B cell (primary cell): ENCODE data around the gene TNFAIP8L2. TPM values are rescaled to one million over a fixed set of nuclear protein-coding genes. Genes with fewer than 3 reads are reported as not detected.

Source experiments
- ATAC-seq: fragments of 200-7000 bp; cut with Tn5 transposase; one replicate; pipeline ENCODE4 v1.10.0; 2021; ENCODE audit warnings: low read depth, mild to moderate bottlenecking, moderate number of reproducible peaks, moderate library complexity
- CTCF ChIA-PET: fragments of 350-600 bp; sonication (Branson Sonifier 250); formaldehyde crosslinking; loops from one replicate; lab custom pipeline; 2021; ENCODE audit warnings: antibody characterized with exemption, inconsistent platforms; lab: Charles Lee
- POLR2A ChIA-PET: fragments of 350-600 bp; sonication (Branson Sonifier 250); formaldehyde crosslinking; loops from one replicate; lab custom pipeline; 2021; ENCODE audit warnings: antibody characterized with exemption; lab: Charles Lee
- DNase-seq: peaks from one replicate; pipeline ENCODE4 v3.0.0; 2013
- H2AFZ ChIP-seq: 2 replicates; pipeline ENCODE4 v1.6.1; 2012; ENCODE audit warnings: mild to moderate bottlenecking, low read depth, low read length; ENCODE audit not compliant: insufficient read depth, poor library complexity, severe bottlenecking
- H3K27ac ChIP-seq, 2 donors: 1 replicate in 1 of 2; 2 replicates in 1 of 2; pipeline ENCODE4 v1.5.1; 2012 to 2013; ENCODE audit warnings: low read length in 2 of 2, mild to moderate bottlenecking in 2 of 2, moderate library complexity in 1 of 2
- H3K27me3 ChIP-seq, 4 experiments: fragments of 200-600 bp in 1 of 4; sonication (generic) in 1 of 4; replicated peaks in 1 of 4; 1 replicate in 2 of 4; 2 replicates in 2 of 4; pipeline versions ENCODE4 v1.6.1 to v1.7.0; 2013 to 2016; ENCODE audit warnings: low read length in 3 of 4, mild to moderate bottlenecking in 2 of 4, mixed read lengths in 1 of 4, moderate library complexity in 1 of 4; ENCODE audit not compliant: insufficient read depth in 4 of 4, control insufficient read depth in 3 of 4; ENCODE audit errors: control extremely low read depth in 1 of 4
- H3K36me3 ChIP-seq, 2 experiments: replicated peaks in 1 of 2; 1 replicate in 1 of 2; 2 replicates in 1 of 2; pipeline versions ENCODE4 v1.6.1 to v1.7.1; 2013; ENCODE audit warnings: low read length in 1 of 2; ENCODE audit not compliant: insufficient read depth in 2 of 2, control insufficient read depth in 1 of 2; ENCODE audit errors: control extremely low read depth in 1 of 2, extremely low read depth in 1 of 2
- H3K4me1 ChIP-seq, 2 donors: fragments of 200-600 bp in 1 of 2; sonication (generic) in 1 of 2; 1 replicate in 1 of 2; 2 replicates in 1 of 2; pipeline versions ENCODE4 v1.5.1 to v1.6.1; 2013 to 2017; ENCODE audit warnings: low read length in 2 of 2; ENCODE audit not compliant: control insufficient read depth in 2 of 2, insufficient read depth in 2 of 2
- H3K4me2 ChIP-seq: replicated peaks from 2 replicates; pipeline ENCODE3; 2012; ENCODE audit warnings: mild to moderate bottlenecking, low read depth, low read length; ENCODE audit not compliant: poor library complexity, severe bottlenecking
- H3K4me3 ChIP-seq, 5 experiments: fragments of 200-600 bp in 1 of 5; sonication (generic) in 1 of 5; 1 replicate in 3 of 5; 2 replicates in 2 of 5; pipeline versions ENCODE4 v1.5.1 to v1.7.0; 2011 to 2016; ENCODE audit warnings: low read length in 4 of 5, mild to moderate bottlenecking in 4 of 5, low read depth in 2 of 5, control low read depth in 1 of 5, moderate library complexity in 1 of 5; ENCODE audit not compliant: insufficient read depth in 1 of 5; ENCODE audit errors: control extremely low read depth in 1 of 5, extremely low read depth in 1 of 5
- H3K79me2 ChIP-seq: fragments of 200-600 bp; sonication (generic); one replicate; pipeline ENCODE4 v1.6.0; 2016; ENCODE audit warnings: low read length; ENCODE audit not compliant: control insufficient read depth, insufficient read depth
- H3K9ac ChIP-seq: fragments of 200-600 bp; sonication (generic); 2 replicates; pipeline ENCODE4 v1.6.1; 2017; ENCODE audit warnings: mild to moderate bottlenecking, low read length, moderate library complexity
- H3K9me3 ChIP-seq, 3 donors: one replicate each; pipeline versions ENCODE4 v1.6.1 to v1.7.1; 2013; ENCODE audit warnings: low read length in 2 of 3; ENCODE audit not compliant: control insufficient read depth in 2 of 3, insufficient read depth in 1 of 3; ENCODE audit errors: control extremely low read depth in 1 of 3
- H4K20me1 ChIP-seq: 2 replicates; pipeline ENCODE4 v1.6.0; 2012; ENCODE audit warnings: mild to moderate bottlenecking, low read length; ENCODE audit not compliant: insufficient read depth, control insufficient read depth, poor library complexity, severe bottlenecking
- H3K27ac Mint-ChIP-seq: one replicate; pipeline ENCODE4 v1.8.0; 2021; ENCODE audit warnings: mixed read lengths
- H3K27me3 Mint-ChIP-seq: one replicate; pipeline ENCODE4 v1.8.0; 2021; ENCODE audit warnings: mixed read lengths
- H3K4me1 Mint-ChIP-seq: one replicate; pipeline ENCODE4 v1.8.0; 2021; ENCODE audit warnings: mixed read lengths
- H3K4me3 Mint-ChIP-seq: one replicate; pipeline ENCODE4 v1.8.0; 2021; ENCODE audit warnings: mixed read lengths
- H3K9me3 Mint-ChIP-seq: one replicate; pipeline ENCODE4 v1.8.0; 2022; ENCODE audit warnings: mixed read lengths; ENCODE audit not compliant: insufficient read depth
- EZH2 ChIP-seq: IDR thresholded peaks from 2 replicates; pipeline ENCODE4 v1.6.1; 2012; ENCODE audit warnings: borderline replicate concordance, low read depth, mild to moderate bottlenecking, moderate library complexity, low read length; ENCODE audit not compliant: insufficient read depth, poor library complexity, severe bottlenecking
- WGBS: methylation state at CpG from one replicate; pipeline ENCODE4 v1.1.5; 2013; ENCODE audit warnings: missing lambda C conversion rate; ENCODE audit not compliant: insufficient coverage; 5-methylcytosine and 5-hydroxymethylcytosine counted together
- intact Hi-C: fragments of 100-400 bp; cut with micrococcal nuclease; formaldehyde crosslinking; loops from one replicate; pipeline ENCODE4 v1.10.0; 2022
- polyA plus RNA-seq: library from polyadenylated mRNA; depleted of rRNA; stranded (reverse); fragments of >200 nt; gene quantifications from 2 replicates; pipeline ENCODE4 v1.2.3, GENCODE V29; 2012
- total RNA-seq, 2 donors: library from RNA; stranded (reverse); fragments of 120-200 nt in 1 of 2; gene quantifications; 1 replicate in 1 of 2; 2 replicates in 1 of 2; pipeline versions ENCODE4 v1.2.3 to v1.2.4, GENCODE V29; 2013 to 2022
- TF ChIP-seq, protein P1 (sequence below): fragments of 200-600 bp; IDR thresholded peaks from one replicate; pipeline ENCODE4 v1.8.0; 2022; ENCODE audit warnings: antibody characterized with exemption, mild to moderate bottlenecking

The TNFAIP8L2 gene
- total and polyA plus RNA-seq, 2 donors (not counting 1 experiment from before 2014, with no cell fraction given): 9.1 to 14.9 TPM

DNA sequence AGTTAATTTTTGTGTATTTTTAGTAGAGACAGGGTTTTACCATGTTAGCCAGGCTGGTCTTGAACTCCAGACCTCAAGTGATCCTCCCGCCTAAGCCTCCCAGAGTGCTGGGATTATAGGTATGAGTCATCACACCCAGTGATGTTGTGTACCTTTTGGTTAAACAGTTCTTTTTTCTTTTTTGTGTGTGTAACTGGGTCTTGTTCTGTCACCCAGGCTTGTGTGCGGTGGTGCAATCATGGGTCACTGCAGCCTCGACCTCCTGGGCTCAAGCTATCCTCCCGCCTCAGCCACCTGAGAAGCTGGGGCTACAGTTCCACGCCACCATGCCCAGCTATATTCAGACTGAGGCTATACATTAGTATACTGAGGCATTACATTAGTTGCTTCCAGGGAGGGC lies 48.1 kb upstream of the TNFAIP8L2 start:
- intact Hi-C loops: no loop called here
- ChIA-PET POLR2A (no interaction called here), CTCF (interaction anchor here (0.6 to 1.6 kb wide), 2 partner anchors 84 to 144 kb away, joined by 3 to 4 read pairs; no protein-coding TSS in a partner anchor)
- H3K4me1 ChIP-seq: no peaks in the 10 kb centered on the region
- DNase-seq (no peak), ATAC-seq (no peak)
- H3K9me3 ChIP-seq: no peaks in the 10 kb centered on the region
- Mint-ChIP-seq H3K27me3 (no peaks in the 10 kb centered on the region), H3K9me3 (no peaks in the 10 kb centered on the region), H3K27ac (no peak overlapping the region), H3K4me3 (no peak overlapping the region), H3K4me1 (no peaks in the 10 kb centered on the region)
- H3K4me2 ChIP-seq: no peak overlapping the region
- H3K4me3 ChIP-seq: no peak overlapping the region
- H3K9ac ChIP-seq: no peak overlapping the region
- TF ChIP-seq, protein P1, sequence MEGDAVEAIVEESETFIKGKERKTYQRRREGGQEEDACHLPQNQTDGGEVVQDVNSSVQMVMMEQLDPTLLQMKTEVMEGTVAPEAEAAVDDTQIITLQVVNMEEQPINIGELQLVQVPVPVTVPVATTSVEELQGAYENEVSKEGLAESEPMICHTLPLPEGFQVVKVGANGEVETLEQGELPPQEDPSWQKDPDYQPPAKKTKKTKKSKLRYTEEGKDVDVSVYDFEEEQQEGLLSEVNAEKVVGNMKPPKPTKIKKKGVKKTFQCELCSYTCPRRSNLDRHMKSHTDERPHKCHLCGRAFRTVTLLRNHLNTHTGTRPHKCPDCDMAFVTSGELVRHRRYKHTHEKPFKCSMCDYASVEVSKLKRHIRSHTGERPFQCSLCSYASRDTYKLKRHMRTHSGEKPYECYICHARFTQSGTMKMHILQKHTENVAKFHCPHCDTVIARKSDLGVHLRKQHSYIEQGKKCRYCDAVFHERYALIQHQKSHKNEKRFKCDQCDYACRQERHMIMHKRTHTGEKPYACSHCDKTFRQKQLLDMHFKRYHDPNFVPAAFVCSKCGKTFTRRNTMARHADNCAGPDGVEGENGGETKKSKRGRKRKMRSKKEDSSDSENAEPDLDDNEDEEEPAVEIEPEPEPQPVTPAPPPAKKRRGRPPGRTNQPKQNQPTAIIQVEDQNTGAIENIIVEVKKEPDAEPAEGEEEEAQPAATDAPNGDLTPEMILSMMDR: no peak
- no peak for TF ChIP-seq EZH2
- H3K27ac ChIP-seq: no peak overlapping the region
- H2AFZ ChIP-seq: no peak overlapping the region
- no peaks in the 10 kb centered on the region for H3K79me2 ChIP-seq
- WGBS: 100% methylated on average over 1 of the region's 5 CpGs
- H3K27me3 ChIP-seq: no peaks in the 10 kb centered on the region
- H3K36me3 ChIP-seq: peaks cover 0 to 18% of the 10 kb centered on the region in 2 experiments
- H4K20me1 ChIP-seq: no peaks in the 10 kb centered on the region

DNA sequence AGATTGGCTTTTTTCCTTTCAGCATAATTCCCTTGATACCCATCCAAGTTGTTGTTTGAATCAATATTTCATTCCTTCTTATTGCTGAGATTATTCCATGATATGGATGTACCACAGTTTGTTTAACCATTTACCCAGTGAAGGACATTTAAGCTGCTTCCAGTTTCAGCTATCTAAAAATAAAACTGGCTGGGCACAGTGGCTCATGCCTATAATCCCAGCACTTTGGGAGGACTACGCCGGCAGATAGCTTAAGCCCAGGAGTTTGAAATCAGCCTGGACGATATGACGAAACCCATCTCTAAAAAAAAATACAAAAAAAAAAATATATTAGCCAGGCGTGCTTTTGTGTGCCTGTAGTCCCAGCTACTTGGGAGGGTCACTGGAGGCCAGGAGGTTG lies 42.6 kb upstream of the TNFAIP8L2 start:
- Mint-ChIP-seq H3K27me3 (no peaks in the 10 kb centered on the region), H3K4me1 (no peaks in the 10 kb centered on the region), H3K9me3 (no peaks in the 10 kb centered on the region), H3K4me3 (no peak overlapping the region), H3K27ac (no peak overlapping the region)
- ChIA-PET CTCF (interaction anchor here (0.6 to 1.2 kb wide), 3 partner anchors 13 to 368 kb away, joined by 3 read pairs; partner anchors contain the start of gene TNFAIP8L2), POLR2A (no interaction called here)
- H3K36me3 ChIP-seq: peaks cover 6 to 15% of the 10 kb centered on the region in 2 experiments
- no peak overlapping the region for H2AFZ ChIP-seq
- no peaks in the 10 kb centered on the region for H3K27me3 ChIP-seq
- no peak overlapping the region for H3K4me2 ChIP-seq
- H3K9me3 ChIP-seq: no peaks in the 10 kb centered on the region
- no peak overlapping the region for H3K27ac ChIP-seq
- no CpG with 5 or more reads among the region's 5 CpGs for WGBS
- DNase-seq: no peak
- no peaks in the 10 kb centered on the region for H3K79me2 ChIP-seq
- intact Hi-C loops: no loop called here
- H4K20me1 ChIP-seq: no peaks in the 10 kb centered on the region
- H3K4me3 ChIP-seq: no peak overlapping the region
- no peak for ATAC-seq
- TF ChIP-seq, protein P1: no peak
- TF ChIP-seq EZH2: no peak
- no peaks in the 10 kb centered on the region for H3K4me1 ChIP-seq
- H3K9ac ChIP-seq: no peak overlapping the region
